ENCODE measurements around the gene MFAP3L. TPM values are rescaled to one million over a fixed set of nuclear protein-coding genes. Genes with fewer than 3 reads are reported as not detected.

The MFAP3L gene
- total RNA-seq, 1 donor from 2014 or later, result 6.3 TPM

DNA sequence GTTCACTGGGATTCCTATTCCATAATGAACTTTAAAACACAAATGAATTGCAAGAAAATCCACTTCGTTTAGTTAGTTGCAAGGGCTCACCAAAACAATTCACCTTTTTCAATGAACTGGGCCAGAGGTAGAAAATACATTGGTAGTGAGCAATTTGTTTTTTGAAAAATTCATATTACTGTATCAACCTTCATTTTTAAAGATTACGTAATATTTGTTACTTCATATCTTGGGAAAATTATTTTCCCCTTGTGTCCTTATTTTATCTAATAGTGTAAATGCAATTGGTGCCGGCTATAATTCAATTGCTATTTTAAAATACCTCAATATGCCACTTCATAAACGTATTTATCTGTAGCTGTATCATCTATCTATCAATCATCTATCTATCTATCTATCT is 41.5 kb downstream of the MFAP3L start:
- no peak for DNase-seq (ENCODE audit: low spot score)
- no peak for TF ChIP-seq CTCF (IDR thresholded peaks at IDR 0.05; ENCODE audit: unreplicated experiment)
- Mint-ChIP-seq H3K27me3 (ENCODE audit: unreplicated experiment) (no peaks in the 10 kb centered on the region), H3K36me3 (ENCODE audit: low read depth, unreplicated experiment) (no peaks in the 10 kb centered on the region), H3K4me1 (ENCODE audit: unreplicated experiment) (no peaks in the 10 kb centered on the region), H3K27ac (ENCODE audit: unreplicated experiment) (no peak overlapping the region), H3K4me3 (ENCODE audit: unreplicated experiment) (no peak overlapping the region), H3K9me3 (ENCODE audit: unreplicated experiment) (no peaks in the 10 kb centered on the region)

DNA sequence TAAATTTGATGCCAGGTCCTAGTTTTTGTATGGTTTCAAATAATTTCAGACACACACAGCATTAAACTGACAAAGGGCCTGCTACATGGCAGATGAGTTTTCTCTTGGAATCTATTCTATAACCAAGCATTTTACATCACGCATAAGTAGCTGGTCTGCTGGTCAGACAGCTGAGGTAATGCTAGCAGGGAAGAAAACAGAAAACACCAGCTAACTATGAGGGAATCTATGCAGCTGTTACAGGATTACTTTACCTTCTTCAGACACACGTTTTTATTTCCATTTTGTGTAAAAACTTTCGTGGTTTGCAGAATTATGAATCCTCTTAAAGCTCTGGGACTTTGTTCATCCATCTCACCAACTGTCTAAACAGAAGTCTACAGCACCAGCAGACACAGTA is 42.0 kb downstream of the MFAP3L start:
- Mint-ChIP-seq H3K4me3 (ENCODE audit: unreplicated experiment) (no peak overlapping the region), H3K36me3 (ENCODE audit: low read depth, unreplicated experiment) (no peaks in the 10 kb centered on the region), H3K4me1 (ENCODE audit: unreplicated experiment) (no peaks in the 10 kb centered on the region), H3K27me3 (ENCODE audit: unreplicated experiment) (no peaks in the 10 kb centered on the region), H3K27ac (ENCODE audit: unreplicated experiment) (no peak overlapping the region), H3K9me3 (ENCODE audit: unreplicated experiment) (no peaks in the 10 kb centered on the region)
- DNase-seq (ENCODE audit: low spot score), result no peak
- no peak for TF ChIP-seq CTCF (IDR thresholded peaks at IDR 0.05; ENCODE audit: unreplicated experiment)

GRCh38 chr4:169976951-169977350 is 49.2 kb downstream of the MFAP3L start:
- DNase-seq (ENCODE audit: low spot score), result no peak
- H3K27ac Mint-ChIP-seq (ENCODE audit: unreplicated experiment), result no peak overlapping the region
- no peaks in the 10 kb centered on the region for H3K9me3 Mint-ChIP-seq (ENCODE audit: unreplicated experiment)
- H3K27me3 Mint-ChIP-seq (ENCODE audit: unreplicated experiment), result no peaks in the 10 kb centered on the region
- no peaks in the 10 kb centered on the region for H3K4me1 Mint-ChIP-seq (ENCODE audit: unreplicated experiment)
- no peak for TF ChIP-seq CTCF (IDR thresholded peaks at IDR 0.05; ENCODE audit: unreplicated experiment)
- H3K4me3 Mint-ChIP-seq (ENCODE audit: unreplicated experiment), result no peak overlapping the region
- no peaks in the 10 kb centered on the region for H3K36me3 Mint-ChIP-seq (ENCODE audit: low read depth, unreplicated experiment)

DNA sequence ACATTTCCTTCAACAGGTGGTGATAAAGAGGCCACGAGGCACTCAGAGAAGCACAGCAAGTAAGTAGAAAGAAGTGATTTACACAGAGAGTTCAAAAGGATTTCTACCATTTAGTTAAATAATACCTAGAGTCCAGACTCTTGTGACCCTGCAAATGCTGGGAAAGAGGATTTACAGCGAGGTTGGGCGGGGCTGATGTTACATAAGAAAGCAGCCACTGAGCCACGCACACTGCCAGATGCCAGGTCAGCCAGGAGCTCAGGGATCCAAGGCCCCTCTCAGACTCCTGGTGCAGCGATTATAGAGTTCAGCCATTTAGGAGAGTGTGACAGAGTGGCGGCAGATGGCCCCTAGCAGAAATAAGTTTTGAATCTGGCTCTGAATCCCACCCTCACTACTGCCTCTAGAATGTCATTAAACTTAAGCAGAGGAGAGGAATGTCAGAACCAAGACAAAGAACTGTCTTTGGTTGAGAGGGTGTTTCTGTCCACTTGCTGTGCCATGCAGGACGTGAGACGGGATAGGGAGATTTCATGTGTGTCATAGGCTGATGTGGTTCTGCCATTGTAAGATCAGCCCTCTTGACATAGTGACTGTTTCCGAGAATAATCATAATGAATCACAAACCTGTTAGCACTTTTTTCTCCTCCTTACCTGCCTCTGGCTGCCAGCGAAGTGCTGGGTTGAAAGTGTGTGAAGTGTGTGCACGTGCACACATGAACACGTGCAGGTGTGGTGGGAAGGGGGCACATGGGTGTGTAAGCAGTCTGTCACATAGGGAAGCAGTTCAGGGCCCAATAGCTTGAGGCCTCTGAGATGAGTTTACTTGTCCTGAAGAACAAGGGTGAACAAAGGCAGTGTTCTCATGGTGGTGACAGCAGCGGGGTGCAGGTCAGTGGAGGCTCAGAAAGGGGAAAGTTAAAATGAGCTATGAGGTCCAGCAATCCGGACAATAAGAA is 50.1 kb downstream of the MFAP3L start:
- no peak overlapping the region for H3K4me3 Mint-ChIP-seq (ENCODE audit: unreplicated experiment)
- H3K27me3 Mint-ChIP-seq (ENCODE audit: unreplicated experiment), result no peaks in the 10 kb centered on the region
- H3K4me1 Mint-ChIP-seq (ENCODE audit: unreplicated experiment), result no peaks in the 10 kb centered on the region
- no peak overlapping the region for H3K27ac Mint-ChIP-seq (ENCODE audit: unreplicated experiment)
- H3K9me3 Mint-ChIP-seq (ENCODE audit: unreplicated experiment), result no peaks in the 10 kb centered on the region
- TF ChIP-seq CTCF (IDR thresholded peaks at IDR 0.05; ENCODE audit: unreplicated experiment), result no peak
- H3K36me3 Mint-ChIP-seq (ENCODE audit: low read depth, unreplicated experiment), result no peaks in the 10 kb centered on the region
- no peak for DNase-seq (ENCODE audit: low spot score)

DNA sequence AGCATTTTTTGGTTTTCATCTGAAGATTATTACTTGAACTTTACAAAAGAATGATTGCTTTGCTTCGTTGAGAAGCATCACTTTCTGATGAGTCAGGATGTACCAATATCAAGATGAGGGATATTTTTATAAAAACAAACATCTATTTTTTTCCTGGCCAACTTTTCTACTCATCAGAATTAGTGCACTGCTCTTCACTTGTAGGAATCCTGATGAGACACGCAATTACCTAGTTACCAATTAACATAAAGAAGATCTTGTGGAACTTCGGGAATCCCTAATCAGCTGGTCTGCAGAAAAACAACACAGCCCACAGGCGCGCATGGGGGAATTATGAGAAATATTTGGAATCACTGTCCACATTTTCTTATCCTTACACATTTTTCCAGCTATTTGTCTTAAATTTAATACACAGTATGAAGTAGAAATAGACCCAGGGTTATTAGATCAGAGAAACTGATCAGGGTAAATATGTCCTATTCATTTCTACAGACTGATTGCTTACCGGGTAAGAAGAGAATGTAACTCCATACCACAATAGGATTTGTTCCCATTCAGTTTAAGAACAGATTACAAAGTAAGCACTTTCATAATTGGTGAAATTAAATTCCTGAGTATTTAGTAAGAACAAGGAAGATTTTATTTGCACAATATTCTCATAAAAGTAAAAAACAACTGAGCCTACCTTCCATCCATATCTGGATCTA is 50.9 kb downstream of the MFAP3L start:
- Mint-ChIP-seq H3K4me1 (ENCODE audit: unreplicated experiment) (no peaks in the 10 kb centered on the region), H3K27ac (ENCODE audit: unreplicated experiment) (no peak overlapping the region)
- no peak for TF ChIP-seq CTCF (IDR thresholded peaks at IDR 0.05; ENCODE audit: unreplicated experiment)

More for the DNA sequence above, 50.9 kb downstream of the MFAP3L start:
- Mint-ChIP-seq H3K36me3 (ENCODE audit: low read depth, unreplicated experiment) (no peaks in the 10 kb centered on the region), H3K27me3 (ENCODE audit: unreplicated experiment) (no peaks in the 10 kb centered on the region), H3K4me3 (ENCODE audit: unreplicated experiment) (no peak overlapping the region), H3K9me3 (ENCODE audit: unreplicated experiment) (no peaks in the 10 kb centered on the region)
- DNase-seq (ENCODE audit: low spot score), result no peak
